ENCODE results near the gene NAA60.
A peak's percentile ranks its signal among the peaks of the same experiment; 100 is the strongest.

NAA60 gene

DNA sequence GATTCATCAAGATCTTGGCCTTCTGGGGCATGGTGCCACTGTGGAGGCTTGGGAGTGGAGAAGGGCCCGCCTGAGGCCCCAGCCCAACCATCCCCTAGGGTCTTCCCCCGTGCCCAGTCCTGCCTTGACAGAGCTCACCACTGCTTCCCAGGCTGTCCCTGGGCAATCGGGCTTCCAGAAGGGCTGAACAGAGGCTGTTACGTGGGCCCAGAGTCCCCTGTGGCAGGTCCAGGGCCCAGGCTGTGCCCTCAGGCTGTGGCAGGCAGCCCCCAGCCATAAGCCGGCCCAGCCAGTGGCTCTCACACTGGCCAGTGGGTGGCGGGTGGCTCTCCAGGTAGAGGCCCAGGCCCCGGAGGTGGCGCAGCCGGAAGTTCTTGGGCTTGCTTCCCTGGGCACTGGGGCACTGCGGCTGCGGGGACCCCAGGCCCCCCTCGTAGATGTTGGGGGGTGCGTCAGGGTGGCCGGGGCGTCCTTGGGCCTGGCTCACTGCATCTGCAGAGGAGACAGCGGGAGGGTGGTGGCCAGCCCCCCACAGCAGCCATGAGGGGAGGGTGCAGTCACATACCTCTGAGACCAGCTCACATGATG is 51.0 kb downstream of the NAA60 start:
- TF ChIP-seq ZFX (IDR thresholded peaks at IDR 0.05; ENCODE audit: borderline replicate concordance) (no peak), CTCF (IDR thresholded peaks at IDR 0.05) (no peak)
- H3K27ac ChIP-seq: no peak overlapping the region

DNA sequence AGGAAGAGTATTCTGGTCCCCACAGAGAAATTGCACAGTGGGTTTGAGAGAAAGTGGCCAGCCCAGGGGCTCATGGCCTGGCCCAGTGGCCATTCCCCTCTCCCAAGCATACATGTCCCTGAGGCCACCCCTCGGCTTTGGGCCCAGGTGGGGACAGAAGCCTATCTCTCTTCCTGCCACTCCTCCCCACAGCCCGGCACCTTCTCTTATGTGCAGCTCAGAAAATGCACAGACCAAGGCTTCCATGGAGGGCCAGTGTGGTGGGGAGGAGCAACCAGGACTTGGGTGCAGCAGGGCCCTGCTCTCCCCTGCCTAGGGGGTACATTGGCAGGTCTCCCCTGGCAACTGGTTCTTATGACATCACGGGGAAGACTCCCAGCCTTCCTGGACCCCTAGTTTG is 51.7 kb downstream of the NAA60 start, which contains the start of gene C16orf90:
C16orf90 (minus strand) TSS at position 314 of the 400 bp plus-strand sequence; CDS start at position 246, 68 bp downstream.
- TF ChIP-seq ZFX (IDR thresholded peaks at IDR 0.05; ENCODE audit: borderline replicate concordance): no peak
- no peak for TF ChIP-seq CTCF (IDR thresholded peaks at IDR 0.05)
- H3K27ac ChIP-seq: no peak within 1 kb of the TSS

DNA sequence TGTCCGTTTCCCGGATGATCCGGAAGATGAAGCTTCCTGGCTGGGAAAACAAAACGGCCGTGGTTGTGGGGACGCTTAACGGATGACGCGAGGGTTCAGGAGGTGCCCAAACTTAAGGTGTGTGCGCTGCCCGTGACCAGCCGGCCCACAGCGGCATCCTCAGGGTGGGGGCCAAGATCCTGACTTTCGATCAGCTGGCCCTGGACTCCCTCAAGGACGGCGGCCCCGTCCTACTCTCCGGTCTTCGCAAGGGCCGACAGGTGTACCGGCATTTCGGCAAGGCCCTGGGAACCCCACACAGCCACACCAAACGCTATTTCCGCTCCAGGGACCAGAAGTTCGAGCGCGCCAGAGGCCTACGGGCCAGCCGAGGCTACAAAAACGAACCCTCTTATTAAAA is 52.9 kb downstream of the NAA60 start:
- no peak for TF ChIP-seq ZFX (IDR thresholded peaks at IDR 0.05; ENCODE audit: borderline replicate concordance)
- no peak for TF ChIP-seq CTCF (IDR thresholded peaks at IDR 0.05)
- no peak overlapping the region for H3K27ac ChIP-seq

GRCh38 chr16:3497771-3498170 is 54.3 kb downstream of the NAA60 start:
- TF ChIP-seq ZFX (IDR thresholded peaks at IDR 0.05; ENCODE audit: borderline replicate concordance): no peak
- no peak for TF ChIP-seq CTCF (IDR thresholded peaks at IDR 0.05)
- no peak overlapping the region for H3K27ac ChIP-seq

DNA sequence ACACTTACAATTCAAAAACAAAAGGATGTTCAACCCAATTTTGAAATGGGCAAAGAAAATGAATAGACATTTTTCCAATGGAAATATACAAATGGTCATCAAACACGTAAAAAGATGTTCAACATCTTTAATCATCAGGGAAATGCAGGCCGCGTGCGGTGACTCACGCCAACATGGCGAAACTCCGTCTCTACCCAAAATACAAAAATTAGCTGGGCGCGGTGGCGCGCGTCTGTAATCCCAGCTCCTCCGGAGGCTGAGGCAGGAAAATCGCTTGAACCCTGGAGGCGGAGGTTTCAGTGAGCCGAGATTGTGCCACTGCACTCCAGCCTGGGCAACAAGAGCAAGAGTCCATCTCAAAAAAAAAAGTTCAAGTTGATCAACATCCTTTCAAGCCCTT is 55.5 kb downstream of the NAA60 start:
- TF ChIP-seq CTCF (IDR thresholded peaks at IDR 0.05) (no peak), ZFX (IDR thresholded peaks at IDR 0.05; ENCODE audit: borderline replicate concordance) (no peak)
- no peak overlapping the region for H3K27ac ChIP-seq

DNA sequence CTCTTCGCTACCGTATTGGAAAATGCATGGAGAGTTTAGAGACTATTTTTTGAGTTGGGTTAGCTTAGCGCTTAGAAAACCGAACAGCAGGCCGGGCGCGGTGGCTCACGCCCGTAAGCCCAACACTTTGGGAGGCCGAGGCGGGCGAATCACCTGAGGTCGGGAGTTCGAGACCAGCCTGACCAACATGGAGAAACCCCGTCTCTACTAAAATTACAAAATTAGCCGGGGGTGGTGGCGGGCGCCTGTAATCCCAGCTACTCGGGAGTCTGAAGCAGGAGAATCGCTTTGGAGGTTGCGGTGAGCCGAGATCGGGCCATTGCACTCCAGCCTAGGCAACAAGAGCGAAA is 57.9 kb downstream of the NAA60 start:
- H3K27ac ChIP-seq: peak overlapping the region; percentile 70

DNA sequence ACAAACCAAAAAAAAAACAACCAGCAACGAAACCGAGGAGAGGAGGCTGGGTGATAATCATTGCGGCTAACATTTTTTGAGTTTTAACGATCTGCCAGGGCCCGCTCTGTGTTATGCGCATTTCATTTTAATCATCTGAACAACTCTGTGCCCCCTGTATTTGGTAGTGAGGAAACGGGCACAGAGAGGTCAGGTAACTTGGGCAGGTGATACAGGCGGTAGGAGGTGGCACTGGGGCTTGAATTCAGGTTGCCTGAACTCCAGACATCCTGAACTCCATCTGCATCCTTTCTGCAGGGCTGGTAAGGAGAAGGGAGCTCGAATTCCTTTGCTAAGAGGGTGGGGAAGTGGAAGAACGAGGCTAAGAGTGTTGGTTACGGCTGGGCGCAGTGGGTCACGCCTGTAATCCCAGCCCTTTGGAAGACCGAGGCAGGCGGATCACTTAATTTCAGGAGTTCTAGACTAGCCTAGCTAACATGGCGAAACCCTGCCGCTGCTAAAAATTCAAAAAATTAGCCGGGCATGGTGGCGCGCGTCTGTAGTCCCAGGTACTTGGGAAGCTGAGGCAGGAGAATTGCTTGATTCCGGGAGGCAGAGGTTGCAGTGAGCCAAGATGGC is 58.4 kb downstream of the NAA60 start:
- TF ChIP-seq ZFX (IDR thresholded peaks at IDR 0.05; ENCODE audit: borderline replicate concordance): no peak
- TF ChIP-seq CTCF (IDR thresholded peaks at IDR 0.05): no peak
- peak overlapping the region; percentile 70 for H3K27ac ChIP-seq

GRCh38 chr16:3503523-3503922 is 60.0 kb downstream of the NAA60 start:
- H3K27ac ChIP-seq: no peak overlapping the region
- TF ChIP-seq CTCF (IDR thresholded peaks at IDR 0.05) (no peak), ZFX (IDR thresholded peaks at IDR 0.05; ENCODE audit: borderline replicate concordance) (no peak)

All from 22Rv1 (cell line).